ENCODE results near the gene GRM8.

- no peak for TF ChIP-seq CTCF (IDR thresholded peaks at IDR 0.05; ENCODE audit: low read length)
- TF ChIP-seq EZH2 (IDR thresholded peaks at IDR 0.05; ENCODE audit: borderline replicate concordance, low read length) = no peak
These were observed 841.5 kb downstream of the GRM8 start for GRCh38 chr7:126411032-126411820.
